HUES64 (cell line): ENCODE results near the gene CCDC87.

ENCODE experiments used
- H3K27ac ChIP-seq: 2 replicates; pipeline ENCODE4 v1.7.0; 2013; ENCODE audit warnings: low read depth, low read length, inconsistent platforms
- H3K27me3 ChIP-seq: 2 replicates; pipeline ENCODE4 v1.6.1; 2013; ENCODE audit warnings: mild to moderate bottlenecking, low read length; ENCODE audit not compliant: insufficient read depth
- H3K36me3 ChIP-seq: 2 replicates; pipeline ENCODE4 v1.6.1; 2013; ENCODE audit warnings: mild to moderate bottlenecking, low read length; ENCODE audit not compliant: insufficient read depth
- H3K4me1 ChIP-seq: 2 replicates; pipeline ENCODE4 v1.6.1; 2013; ENCODE audit warnings: mild to moderate bottlenecking, low read length, moderate library complexity; ENCODE audit not compliant: insufficient read depth
- H3K4me3 ChIP-seq: 2 replicates; pipeline ENCODE4 v1.5.1; 2013; ENCODE audit warnings: mild to moderate bottlenecking, low read length, moderate library complexity
- H3K9ac ChIP-seq: 2 replicates; pipeline ENCODE4 v1.6.1; 2013; ENCODE audit warnings: mild to moderate bottlenecking, low read depth, low read length
- H3K9me3 ChIP-seq: 2 replicates; pipeline ENCODE4 v1.6.1; 2013; ENCODE audit warnings: low read depth, low read length; ENCODE audit not compliant: insufficient read depth
- WGBS: fragments of 150-250, 120-280 bp; methylation state at CpG from one replicate; pipeline ENCODE4 v1.1.7; 2013; ENCODE audit warnings: missing lambda C conversion rate; 5-methylcytosine and 5-hydroxymethylcytosine counted together

CCDC87 gene

GRCh38 chr11:66628061-66628603 lies 35.3 kb upstream of the CCDC87 start:
- H3K27ac ChIP-seq, result no peak overlapping the region

GRCh38 chr11:66626926-66627325 lies 34.1 kb upstream of the CCDC87 start:
- Histone ChIP-seq H3K27ac (no peak overlapping the region), H3K27me3 (no peaks in the 10 kb centered on the region), H3K4me3 (no peak overlapping the region), H3K36me3 (peaks cover 93% of the 10 kb centered on the region), H3K4me1 (no peaks in the 10 kb centered on the region), H3K9me3 (no peaks in the 10 kb centered on the region), H3K9ac (no peak overlapping the region)
- 95% methylated on average over 6 of the region's 7 CpGs for WGBS

More at GRCh38 chr11:66628061-66628603, 35.3 kb upstream of the CCDC87 start:
- H3K27me3 ChIP-seq, result no peaks in the 10 kb centered on the region
- H3K9ac ChIP-seq, result no peak overlapping the region
- no peaks in the 10 kb centered on the region for H3K9me3 ChIP-seq
- peaks cover 91% of the 10 kb centered on the region for H3K36me3 ChIP-seq
- H3K4me3 ChIP-seq, result no peak overlapping the region
- no peaks in the 10 kb centered on the region for H3K4me1 ChIP-seq
- WGBS, result 94% methylated on average over 7 of the region's 7 CpGs

GRCh38 chr11:66626382-66626781 lies 33.5 kb upstream of the CCDC87 start:
- Histone ChIP-seq H3K27ac (no peak overlapping the region), H3K4me3 (no peak overlapping the region), H3K36me3 (peaks cover 95% of the 10 kb centered on the region), H3K4me1 (0 out of 2 replicates have a peak, but pooled peaks cover 5% of the 10 kb centered on the region), H3K9me3 (no peaks in the 10 kb centered on the region), H3K9ac (no peak overlapping the region), H3K27me3 (no peaks in the 10 kb centered on the region)
- WGBS, result 97% methylated on average over 25 of the region's 25 CpGs

GRCh38 chr11:66625752-66626149 lies 32.9 kb upstream of the CCDC87 start:
- 94% methylated on average over 9 of the region's 9 CpGs for WGBS
- Histone ChIP-seq H3K36me3 (peaks cover 100% of the 10 kb centered on the region), H3K27me3 (no peaks in the 10 kb centered on the region), H3K4me3 (no peak overlapping the region), H3K27ac (no peak overlapping the region), H3K9ac (no peak overlapping the region), H3K9me3 (no peaks in the 10 kb centered on the region), H3K4me1 (peaks cover 10% of the 10 kb centered on the region; the same call in 1 of the 2 replicates)

- 96% methylated on average over 26 of the region's 26 CpGs for WGBS
- Histone ChIP-seq H3K36me3 (peaks cover 98% of the 10 kb centered on the region), H3K27me3 (no peaks in the 10 kb centered on the region), H3K4me3 (no peak overlapping the region), H3K9ac (no peak overlapping the region), H3K4me1 (peaks cover 14% of the 10 kb centered on the region), H3K27ac (no peak overlapping the region), H3K9me3 (no peaks in the 10 kb centered on the region)
Observed at GRCh38 chr11:66625041-66625751, 32.3 kb upstream of the CCDC87 start.

- Histone ChIP-seq H3K4me3 (no peak overlapping the region), H3K4me1 (peaks cover 17% of the 10 kb centered on the region), H3K9me3 (no peaks in the 10 kb centered on the region), H3K9ac (no peak overlapping the region), H3K36me3 (peaks cover 95% of the 10 kb centered on the region), H3K27ac (no peak overlapping the region), H3K27me3 (no peaks in the 10 kb centered on the region)
- 95% methylated on average over 16 of the region's 16 CpGs for WGBS
Observed at GRCh38 chr11:66624450-66624849, 31.6 kb upstream of the CCDC87 start.

- Histone ChIP-seq H3K4me3 (peak overlapping the region; percentile 68), H3K4me1 (peaks cover 32% of the 10 kb centered on the region), H3K9ac (peak overlapping the region; percentile 88; the same call in 1 of the 2 replicates), H3K27me3 (no peaks in the 10 kb centered on the region), H3K27ac (no peak overlapping the region), H3K36me3 (peaks cover 60% of the 10 kb centered on the region), H3K9me3 (no peaks in the 10 kb centered on the region)
- WGBS, result 91% methylated on average over 3 of the region's 4 CpGs
Observed at GRCh38 chr11:66619080-66619554, 26.3 kb upstream of the CCDC87 start.

- Histone ChIP-seq H3K9ac (peak overlapping the region; percentile 88), H3K36me3 (peaks cover 41% of the 10 kb centered on the region), H3K27ac (peak overlapping the region; percentile 94), H3K27me3 (no peaks in the 10 kb centered on the region), H3K4me3 (peak overlapping the region; percentile 68), H3K4me1 (peaks cover 32% of the 10 kb centered on the region), H3K9me3 (no peaks in the 10 kb centered on the region)
- WGBS, result 1% methylated on average over 37 of the region's 38 CpGs
Observed at GRCh38 chr11:66617155-66617834, 24.4 kb upstream of the CCDC87 start.

GRCh38 chr11:66616379-66617154 lies 23.7 kb upstream of the CCDC87 start, which contains the start of gene RBM14:
TSS of gene RBM14 (plus strand) at chr11:66616630. CDS start at chr11:66616721, 91 bp downstream.
- peaks cover 34% of the 10 kb centered on the region for H3K36me3 ChIP-seq
- no peaks in the 10 kb centered on the region for H3K27me3 ChIP-seq
- peak within 1 kb of the TSS; percentile 68 for H3K4me3 ChIP-seq
- no peaks in the 10 kb centered on the region for H3K9me3 ChIP-seq
- peaks cover 29% of the 10 kb centered on the region for H3K4me1 ChIP-seq
- H3K9ac ChIP-seq, result peak within 1 kb of the TSS; percentile 89
- under 1% methylated on average over 90 of the region's 90 CpGs for WGBS
- H3K27ac ChIP-seq, result peak within 1 kb of the TSS; percentile 94

- H3K27ac ChIP-seq, result no peak overlapping the region
- no peak overlapping the region for H3K4me3 ChIP-seq
- no peaks in the 10 kb centered on the region for H3K9me3 ChIP-seq
- peaks cover 12% of the 10 kb centered on the region for H3K4me1 ChIP-seq
- H3K9ac ChIP-seq, result no peak overlapping the region
- 93% methylated on average over 12 of the region's 13 CpGs for WGBS
- no peaks in the 10 kb centered on the region for H3K27me3 ChIP-seq
- peaks cover 17% of the 10 kb centered on the region for H3K36me3 ChIP-seq
Observed at GRCh38 chr11:66614073-66614472, 21.2 kb upstream of the CCDC87 start.
